GM10847 (cell line): Measurements from ENCODE around the gene DNAL4.

Source experiments
- POLR2A ChIP-seq: IDR thresholded peaks from 2 replicates; pipeline ENCODE4 v1.6.1; 2011; ENCODE audit not compliant: insufficient read length; ENCODE audit errors: extremely low read depth

Gene DNAL4

GRCh38 chr22:38799265-38800002 is 5.5 kb upstream of the DNAL4 start:
- TF ChIP-seq POLR2A = no peak

DNA sequence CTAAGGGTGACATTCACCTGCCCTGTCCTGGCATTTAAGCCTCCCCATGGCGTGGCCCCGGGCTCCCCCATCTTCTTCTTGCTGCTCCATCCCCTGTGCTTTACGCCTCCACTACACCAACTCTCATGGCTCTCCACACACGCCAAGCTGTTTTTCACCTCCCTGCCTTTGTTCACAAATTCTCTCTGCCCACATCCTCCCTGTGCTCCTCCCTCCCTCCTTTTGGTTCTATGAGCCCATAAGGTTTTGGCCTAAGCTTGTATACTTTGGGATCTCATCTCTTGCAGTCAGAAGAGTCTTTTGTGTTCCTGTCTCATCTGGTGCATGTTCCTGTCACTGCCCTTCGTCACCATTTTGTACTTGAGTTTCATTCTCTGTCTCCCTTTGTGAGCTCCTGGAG is 4.6 kb upstream of the DNAL4 start:
- no peak for TF ChIP-seq POLR2A

DNA sequence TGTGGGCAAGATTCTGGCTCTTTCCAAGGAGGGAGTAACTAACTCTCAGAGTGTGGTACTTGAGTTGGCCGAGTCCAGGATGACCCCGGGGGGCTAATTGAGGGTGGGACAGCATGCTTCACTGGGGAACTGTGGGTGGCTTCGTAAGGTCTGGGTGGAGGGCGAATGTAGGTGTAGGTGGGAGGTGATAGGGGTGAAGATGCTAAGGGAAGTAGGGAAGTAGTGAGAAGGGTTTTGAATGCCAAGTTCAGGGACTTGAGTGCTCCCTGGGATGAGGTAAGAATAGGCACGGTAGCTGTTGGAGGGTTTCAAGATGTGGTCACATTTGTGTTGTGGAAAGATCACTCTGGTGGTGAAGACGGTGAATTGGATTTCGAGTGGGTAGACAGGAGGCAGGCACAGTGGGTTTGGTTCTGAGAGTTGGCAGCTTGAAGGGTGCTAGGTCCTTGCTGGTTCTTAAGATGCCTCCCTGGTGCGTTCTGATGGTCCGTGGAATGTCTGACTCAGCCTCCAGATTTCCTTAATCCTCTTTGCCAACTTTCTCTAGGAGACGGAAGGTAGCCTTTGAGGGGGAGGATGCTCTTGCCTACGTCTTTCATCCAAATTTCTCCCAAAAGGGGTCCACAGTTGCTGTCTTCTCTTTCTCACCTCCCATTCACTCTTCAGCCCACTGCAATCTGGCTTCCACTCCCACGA is 2.5 kb upstream of the DNAL4 start:
- TF ChIP-seq POLR2A = no peak

DNA sequence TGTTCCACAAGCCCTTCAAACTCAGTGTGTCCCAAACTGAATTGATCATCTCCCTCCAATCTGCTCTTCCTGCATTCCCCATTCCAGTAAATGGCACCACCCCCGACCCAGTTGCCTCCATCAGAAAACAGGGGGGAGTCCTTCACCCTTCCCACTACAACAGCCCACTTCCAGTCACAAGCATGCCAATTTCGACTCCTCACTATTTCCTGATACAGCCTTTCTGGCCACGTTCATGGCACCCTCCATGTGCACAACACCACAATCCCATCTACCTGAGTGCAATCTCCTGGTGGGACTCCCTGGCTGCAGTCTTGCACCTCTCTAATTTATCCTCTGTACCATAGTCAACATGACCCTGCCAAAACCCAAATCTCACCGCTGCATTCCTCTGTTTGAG is 1.6 kb upstream of the DNAL4 start:
- no peak for TF ChIP-seq POLR2A

DNA sequence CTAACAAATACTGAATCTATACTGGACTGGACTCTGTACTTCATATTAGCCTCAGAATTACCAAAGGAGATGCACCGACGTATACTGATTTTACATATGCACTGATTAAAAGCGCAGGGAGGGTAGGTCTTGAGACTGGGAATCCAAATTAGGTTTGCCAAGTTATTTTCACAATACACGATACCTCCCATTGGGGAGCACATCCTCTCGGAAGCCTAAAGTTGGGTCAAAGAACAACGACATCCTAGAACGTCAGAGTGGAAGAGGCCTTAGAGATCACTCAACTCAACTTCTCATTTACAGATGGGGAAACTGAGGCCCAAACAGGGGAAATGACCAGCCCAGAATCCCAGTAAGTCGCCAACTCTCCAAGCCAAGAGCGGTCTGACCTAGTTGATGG is 626 bp downstream of the DNAL4 start:
- no peak for TF ChIP-seq POLR2A

GRCh38 chr22:38792833-38793232 is 1.1 kb downstream of the DNAL4 start:
- TF ChIP-seq POLR2A = no peak

DNA sequence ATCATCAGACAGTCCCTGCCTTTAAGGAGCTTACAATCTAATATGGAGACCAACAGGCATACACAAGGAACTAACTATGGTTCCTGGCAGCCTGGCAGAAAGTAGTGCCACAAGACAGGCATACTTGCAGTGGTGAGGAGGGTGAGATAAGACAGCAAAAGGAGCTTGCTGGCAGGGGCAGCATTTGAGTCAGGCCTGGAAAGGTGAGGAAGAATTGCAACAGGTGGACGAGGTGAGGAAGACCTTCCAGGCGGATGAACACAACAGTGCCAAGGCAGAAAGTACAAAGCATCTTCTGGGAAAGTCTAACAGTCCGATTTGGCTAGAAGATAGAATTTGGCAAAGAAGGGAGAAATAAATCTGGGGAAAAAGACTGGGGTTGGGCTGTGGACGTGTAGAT is 4.3 kb downstream of the DNAL4 start:
- no peak for TF ChIP-seq POLR2A

GRCh38 chr22:38788846-38789245 is 5.1 kb downstream of the DNAL4 start:
- TF ChIP-seq POLR2A = no peak

GRCh38 chr22:38788021-38788816 is 5.7 kb downstream of the DNAL4 start:
- no peak for TF ChIP-seq POLR2A

DNA sequence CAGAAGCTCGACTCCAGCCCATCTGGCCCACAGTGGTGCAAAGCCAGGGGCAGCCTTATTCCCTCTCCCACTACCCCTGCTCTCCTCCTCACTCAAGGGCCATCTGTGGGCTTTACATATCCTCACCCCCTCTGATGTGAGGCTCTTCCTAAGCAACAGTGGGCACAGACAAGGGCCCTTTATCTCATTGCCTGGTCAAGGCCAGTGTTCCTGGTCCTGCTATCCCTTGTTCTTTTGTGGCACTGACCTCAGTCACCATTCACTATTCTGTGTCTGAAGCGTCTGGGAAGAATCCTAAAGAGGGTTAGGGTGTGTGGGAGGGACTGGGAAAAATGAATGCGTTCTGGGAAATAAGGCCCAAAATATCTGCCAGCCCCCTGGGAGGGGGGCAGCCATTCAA is 7.3 kb downstream of the DNAL4 start:
- no peak for TF ChIP-seq POLR2A

DNA sequence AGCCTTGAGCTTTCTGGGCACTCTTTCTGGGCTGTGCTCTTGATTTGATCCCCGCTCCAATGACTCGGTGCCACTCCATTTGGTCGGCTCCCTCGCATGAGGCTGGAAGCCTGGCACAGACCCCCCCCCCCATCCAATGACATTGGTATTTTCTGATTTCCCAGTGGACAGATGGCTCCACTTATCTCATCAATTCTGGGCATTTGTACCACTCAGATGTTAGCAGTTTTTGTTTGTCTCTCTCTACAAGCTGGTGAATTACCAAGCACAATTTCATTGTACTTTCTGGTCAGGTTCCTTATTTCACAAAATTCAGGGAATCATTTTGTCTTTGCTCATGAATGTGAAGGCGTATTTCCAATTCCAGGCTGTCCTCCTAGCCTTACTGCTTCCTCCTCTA is 9.1 kb downstream of the DNAL4 start:
- no peak for TF ChIP-seq POLR2A

DNA sequence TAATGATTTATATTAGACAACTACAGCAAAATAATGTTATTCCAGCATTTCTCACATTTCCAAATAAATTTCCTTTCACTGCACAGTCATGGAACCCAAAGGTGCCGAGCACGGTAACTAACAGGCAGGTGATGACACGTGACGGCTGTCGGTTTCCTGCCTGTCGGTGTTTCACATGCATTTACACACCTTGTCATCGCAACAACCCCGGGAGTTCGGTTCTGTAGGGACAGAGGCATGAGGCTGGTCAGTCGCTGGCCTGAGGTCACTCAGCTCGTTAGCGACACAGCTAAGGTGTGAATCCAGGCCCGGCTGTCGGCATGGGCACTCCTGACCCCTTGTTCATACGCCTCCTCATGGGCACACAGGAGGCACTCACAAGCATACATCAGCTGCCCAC is 9.9 kb downstream of the DNAL4 start:
- TF ChIP-seq POLR2A = no peak

DNA sequence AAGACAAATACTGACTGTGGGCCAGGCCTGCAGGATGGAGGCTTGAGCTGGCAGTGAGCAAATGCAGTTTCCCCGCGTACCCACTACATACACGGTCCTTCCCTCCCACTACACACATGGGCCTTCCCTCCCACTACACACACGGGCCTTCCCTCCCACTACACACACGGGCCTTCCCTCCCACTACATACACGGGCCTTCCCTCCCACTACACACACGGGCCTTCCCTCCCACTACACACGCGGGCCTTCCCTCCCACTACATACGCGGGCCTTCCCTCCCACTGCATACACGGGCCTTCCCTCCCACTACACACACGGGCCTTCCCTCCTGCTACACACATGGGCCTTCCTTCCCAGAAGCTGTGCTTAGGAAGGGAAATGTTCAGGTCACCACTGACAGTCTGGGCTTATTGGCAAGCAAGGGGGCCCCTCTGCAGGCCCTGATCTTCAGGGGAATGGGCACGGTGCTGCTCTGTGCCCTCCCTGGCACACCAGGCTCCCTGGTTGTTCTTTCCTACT is 10.8 kb downstream of the DNAL4 start:
- TF ChIP-seq POLR2A = no peak

GRCh38 chr22:38782402-38783094 is 11.4 kb downstream of the DNAL4 start:
- TF ChIP-seq POLR2A = no peak

DNA sequence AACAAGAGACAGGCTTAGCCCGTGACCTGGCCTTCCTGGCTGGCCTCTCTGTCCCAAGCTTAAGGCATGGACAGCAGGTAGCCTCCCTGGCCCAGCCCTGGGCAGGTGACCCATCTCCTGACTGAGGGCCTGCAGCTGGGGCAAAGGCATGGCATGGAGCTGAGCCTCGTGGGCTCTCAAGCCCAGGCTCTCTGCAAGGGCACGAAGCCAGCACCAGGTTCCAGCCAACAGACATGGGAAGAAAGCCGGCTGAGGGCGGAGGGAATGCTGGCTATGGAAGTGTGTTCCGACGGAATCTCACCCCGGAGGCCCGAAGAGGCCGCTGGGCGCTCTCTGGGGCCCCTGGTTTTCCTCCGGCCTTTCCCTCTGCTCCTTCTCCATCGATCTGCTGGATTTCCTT is 12.9 kb downstream of the DNAL4 start:
- no peak for TF ChIP-seq POLR2A
